ENCODE results near the gene ATP10A.

ATP10A gene

DNA sequence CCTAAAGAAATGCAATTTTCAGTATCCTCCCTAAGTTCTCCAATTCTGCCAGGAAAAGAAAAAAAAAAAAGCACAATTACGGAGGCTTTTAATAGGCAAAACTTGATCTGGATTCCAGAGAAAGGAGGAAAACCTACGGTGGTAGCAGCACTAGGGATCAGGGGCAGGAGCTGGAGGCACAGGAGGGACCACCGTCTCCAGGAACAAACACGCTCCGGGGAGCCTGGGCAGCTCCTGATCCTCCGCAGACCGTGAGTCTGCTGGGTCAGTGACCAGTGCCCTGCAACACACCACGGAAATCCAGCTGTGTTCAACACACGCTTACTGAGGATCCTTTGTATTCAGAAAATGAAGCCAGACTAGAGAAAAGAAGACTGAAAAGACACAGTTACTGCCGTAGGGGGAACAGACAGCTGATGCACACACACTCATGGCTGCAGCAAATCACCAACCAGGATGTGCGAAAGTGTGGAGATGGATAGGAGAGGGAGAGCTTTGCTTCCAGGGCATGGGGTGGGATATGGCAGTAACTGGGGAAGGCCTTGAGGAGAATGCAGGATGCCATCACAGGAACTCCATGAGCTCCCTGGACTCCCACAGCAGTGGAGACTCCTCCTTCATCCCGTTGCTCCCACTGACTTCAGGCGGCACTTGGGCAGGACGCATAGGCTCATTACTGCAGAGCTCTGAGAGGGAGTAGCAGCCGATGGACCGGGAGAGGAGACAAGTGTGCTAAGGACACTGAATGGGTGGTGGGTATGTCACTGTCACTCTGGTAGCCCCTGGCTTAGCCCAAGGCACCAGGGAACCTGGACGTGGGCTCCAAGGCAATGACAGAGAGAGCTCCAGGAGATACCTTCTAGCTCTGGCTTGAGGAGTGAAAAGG is 167.0 kb downstream of the ATP10A start:
- TF ChIP-seq, protein P1, sequence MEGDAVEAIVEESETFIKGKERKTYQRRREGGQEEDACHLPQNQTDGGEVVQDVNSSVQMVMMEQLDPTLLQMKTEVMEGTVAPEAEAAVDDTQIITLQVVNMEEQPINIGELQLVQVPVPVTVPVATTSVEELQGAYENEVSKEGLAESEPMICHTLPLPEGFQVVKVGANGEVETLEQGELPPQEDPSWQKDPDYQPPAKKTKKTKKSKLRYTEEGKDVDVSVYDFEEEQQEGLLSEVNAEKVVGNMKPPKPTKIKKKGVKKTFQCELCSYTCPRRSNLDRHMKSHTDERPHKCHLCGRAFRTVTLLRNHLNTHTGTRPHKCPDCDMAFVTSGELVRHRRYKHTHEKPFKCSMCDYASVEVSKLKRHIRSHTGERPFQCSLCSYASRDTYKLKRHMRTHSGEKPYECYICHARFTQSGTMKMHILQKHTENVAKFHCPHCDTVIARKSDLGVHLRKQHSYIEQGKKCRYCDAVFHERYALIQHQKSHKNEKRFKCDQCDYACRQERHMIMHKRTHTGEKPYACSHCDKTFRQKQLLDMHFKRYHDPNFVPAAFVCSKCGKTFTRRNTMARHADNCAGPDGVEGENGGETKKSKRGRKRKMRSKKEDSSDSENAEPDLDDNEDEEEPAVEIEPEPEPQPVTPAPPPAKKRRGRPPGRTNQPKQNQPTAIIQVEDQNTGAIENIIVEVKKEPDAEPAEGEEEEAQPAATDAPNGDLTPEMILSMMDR (IDR thresholded peaks at IDR 0.05; ENCODE audit: low read length) = no peak
- TF ChIP-seq EZH2 (IDR thresholded peaks at IDR 0.05; ENCODE audit: borderline replicate concordance, low read length) = no peak
- Histone ChIP-seq H3K9me2 (ENCODE audit: low read depth, low read length) (no peaks in the 10 kb centered on the region), H3F3A (ENCODE audit: insufficient read depth, low read length) (no peaks in the 10 kb centered on the region), H3K4me2 (ENCODE audit: low read length) (no peak overlapping the region), H4K20me1 (ENCODE audit: insufficient read depth, low read length) (no peaks in the 10 kb centered on the region), H3K9me3 (ENCODE audit: low read length) (no peaks in the 10 kb centered on the region), H3K27ac (ENCODE audit: low read depth, low read length, poor library complexity, severe bottlenecking) (no peak overlapping the region), H3K79me2 (ENCODE audit: insufficient read depth, low read length) (no peaks in the 10 kb centered on the region), H3K4me3 (ENCODE audit: low read depth, low read length, poor library complexity, severe bottlenecking) (no peak overlapping the region), H3K27me3 (ENCODE audit: insufficient read depth, low read length) (no peaks in the 10 kb centered on the region), H3K36me3 (ENCODE audit: insufficient read depth, low read length) (no peaks in the 10 kb centered on the region), H2AFZ (ENCODE audit: low read length) (no peak overlapping the region), H3K4me1 (ENCODE audit: insufficient read depth, low read length, severe bottlenecking) (no peaks in the 10 kb centered on the region), H3K9ac (ENCODE audit: low read length) (no peak overlapping the region)

DNA sequence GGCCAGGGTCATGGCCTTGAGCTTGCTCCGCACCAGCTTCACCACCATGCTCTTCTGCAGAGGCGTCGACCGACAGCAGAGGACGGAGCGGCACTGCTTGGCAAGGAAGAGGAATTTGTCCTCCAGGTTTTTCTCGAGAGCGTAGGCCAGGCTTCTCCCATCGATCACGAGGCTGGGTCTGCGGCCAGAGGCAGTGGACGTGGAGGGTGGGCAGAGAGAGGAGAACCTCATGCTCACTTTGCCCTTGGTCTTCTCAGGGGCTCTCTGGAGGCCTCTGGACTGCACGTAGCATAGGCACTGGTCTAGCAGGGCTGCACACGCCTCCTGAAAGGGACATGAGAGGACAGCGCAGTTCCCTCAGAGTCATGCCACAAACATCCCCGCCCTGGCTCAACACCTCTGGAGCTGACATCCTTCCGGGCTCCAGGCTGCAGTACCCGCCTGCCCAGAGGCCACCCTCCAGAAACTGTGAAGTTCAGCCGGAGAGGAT is 168.3 kb downstream of the ATP10A start:
- no peaks in the 10 kb centered on the region for H4K20me1 ChIP-seq (ENCODE audit: insufficient read depth, low read length)
- H3K9me3 ChIP-seq (ENCODE audit: low read length) = no peaks in the 10 kb centered on the region
- H3K79me2 ChIP-seq (ENCODE audit: insufficient read depth, low read length) = no peaks in the 10 kb centered on the region
- H3K27ac ChIP-seq (ENCODE audit: low read depth, low read length, poor library complexity, severe bottlenecking) = no peak overlapping the region
- no peak overlapping the region for H3K4me2 ChIP-seq (ENCODE audit: low read length)
- no peak for TF ChIP-seq EZH2 (IDR thresholded peaks at IDR 0.05; ENCODE audit: borderline replicate concordance, low read length)
- TF ChIP-seq, protein P1 (IDR thresholded peaks at IDR 0.05; ENCODE audit: low read length) = no peak
- H3K27me3 ChIP-seq (ENCODE audit: insufficient read depth, low read length) = no peaks in the 10 kb centered on the region
- no peak overlapping the region for H3K4me3 ChIP-seq (ENCODE audit: low read depth, low read length, poor library complexity, severe bottlenecking)
- H3F3A ChIP-seq (ENCODE audit: insufficient read depth, low read length) = no peaks in the 10 kb centered on the region
- no peaks in the 10 kb centered on the region for H3K4me1 ChIP-seq (ENCODE audit: insufficient read depth, low read length, severe bottlenecking)
- H3K36me3 ChIP-seq (ENCODE audit: insufficient read depth, low read length) = no peaks in the 10 kb centered on the region
- H2AFZ ChIP-seq (ENCODE audit: low read length) = no peak overlapping the region
- no peaks in the 10 kb centered on the region for H3K9me2 ChIP-seq (ENCODE audit: low read depth, low read length)
- H3K9ac ChIP-seq (ENCODE audit: low read length) = no peak overlapping the region

DNA sequence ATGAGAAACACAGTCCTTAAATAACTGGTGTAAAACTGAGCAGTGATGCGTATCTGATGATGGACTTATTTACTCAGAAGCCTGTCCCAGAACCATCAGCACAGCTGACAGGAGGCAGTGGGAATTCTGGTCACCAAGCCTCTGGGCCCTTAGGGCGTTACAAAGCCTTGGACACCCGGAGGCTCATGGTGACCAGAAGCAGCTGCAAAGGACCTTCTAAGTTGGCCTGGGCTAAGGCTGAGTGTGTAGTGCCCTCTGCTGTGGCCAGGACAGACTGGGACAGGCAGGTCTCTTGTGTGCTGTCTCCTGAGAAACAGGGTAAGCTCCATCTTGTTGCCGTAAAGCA is 168.9 kb downstream of the ATP10A start:
- H2AFZ ChIP-seq (ENCODE audit: low read length) = no peak overlapping the region
- TF ChIP-seq EZH2 (IDR thresholded peaks at IDR 0.05; ENCODE audit: borderline replicate concordance, low read length) = no peak
- TF ChIP-seq, protein P1 (IDR thresholded peaks at IDR 0.05; ENCODE audit: low read length) = no peak; the same call in 1 of the 2 replicates
- no peak overlapping the region for H3K9ac ChIP-seq (ENCODE audit: low read length)
- no peaks in the 10 kb centered on the region for H3F3A ChIP-seq (ENCODE audit: insufficient read depth, low read length)
- no peaks in the 10 kb centered on the region for H3K27me3 ChIP-seq (ENCODE audit: insufficient read depth, low read length)
- H3K4me3 ChIP-seq (ENCODE audit: low read depth, low read length, poor library complexity, severe bottlenecking) = no peak overlapping the region
- no peaks in the 10 kb centered on the region for H3K4me1 ChIP-seq (ENCODE audit: insufficient read depth, low read length, severe bottlenecking)
- H3K9me3 ChIP-seq (ENCODE audit: low read length) = no peaks in the 10 kb centered on the region
- no peaks in the 10 kb centered on the region for H3K36me3 ChIP-seq (ENCODE audit: insufficient read depth, low read length)
- H4K20me1 ChIP-seq (ENCODE audit: insufficient read depth, low read length) = no peaks in the 10 kb centered on the region
- H3K9me2 ChIP-seq (ENCODE audit: low read depth, low read length) = no peaks in the 10 kb centered on the region
- no peak overlapping the region for H3K27ac ChIP-seq (ENCODE audit: low read depth, low read length, poor library complexity, severe bottlenecking)
- H3K4me2 ChIP-seq (ENCODE audit: low read length) = no peak overlapping the region
- no peaks in the 10 kb centered on the region for H3K79me2 ChIP-seq (ENCODE audit: insufficient read depth, low read length)
